GM21447 (cell line): Measurements from ENCODE around the gene RFTN1.

ENCODE experiments used
- ATAC-seq: cut with Tn5 transposase; IDR thresholded peaks from one replicate; pipeline ENCODE4 v1.9.1; 2021; ENCODE audit not compliant: unreplicated experiment

Gene RFTN1

GRCh38 chr3:16364323-16364722 lies 149.2 kb downstream of the RFTN1 start:
- ATAC-seq: no peak

- no peak for ATAC-seq
These were observed 149.9 kb downstream of the RFTN1 start for GRCh38 chr3:16363636-16364035.

- ATAC-seq: no peak
These were observed 150.7 kb downstream of the RFTN1 start for GRCh38 chr3:16362770-16363169.

- no peak for ATAC-seq
These were observed 152.4 kb downstream of the RFTN1 start for GRCh38 chr3:16361087-16361486.

GRCh38 chr3:16359331-16359730 lies 154.2 kb downstream of the RFTN1 start:
- no peak for ATAC-seq

- ATAC-seq: no peak
These were observed 155.2 kb downstream of the RFTN1 start for GRCh38 chr3:16358336-16358735.

GRCh38 chr3:16357186-16358121 lies 156.0 kb downstream of the RFTN1 start:
- no peak for ATAC-seq

- ATAC-seq: no peak
These were observed 157.7 kb downstream of the RFTN1 start for GRCh38 chr3:16355828-16356227.

GRCh38 chr3:16354291-16354690 lies 159.2 kb downstream of the RFTN1 start:
- no peak for ATAC-seq

- ATAC-seq: no peak
These were observed 161.1 kb downstream of the RFTN1 start for GRCh38 chr3:16352428-16352827.

GRCh38 chr3:16350597-16351318 lies 162.7 kb downstream of the RFTN1 start:
- ATAC-seq: no peak

GRCh38 chr3:16349986-16350596 lies 163.4 kb downstream of the RFTN1 start:
- ATAC-seq: no peak

GRCh38 chr3:16347548-16347947 lies 166.0 kb downstream of the RFTN1 start:
- ATAC-seq: no peak

- no peak for ATAC-seq
These were observed 167.0 kb downstream of the RFTN1 start for GRCh38 chr3:16346413-16347081.

- ATAC-seq: no peak
These were observed 170.4 kb downstream of the RFTN1 start for GRCh38 chr3:16343101-16343500.

- no peak for ATAC-seq
These were observed 174.5 kb downstream of the RFTN1 start for GRCh38 chr3:16338999-16339398.

GRCh38 chr3:16337856-16338540 lies 175.5 kb downstream of the RFTN1 start:
- peak; percentile 92 for ATAC-seq

GRCh38 chr3:16336825-16337224 lies 176.7 kb downstream of the RFTN1 start:
- no peak for ATAC-seq

- ATAC-seq: no peak
These were observed 177.5 kb downstream of the RFTN1 start for GRCh38 chr3:16335772-16336645.

GRCh38 chr3:16335333-16335732 lies 178.2 kb downstream of the RFTN1 start:
- no peak for ATAC-seq
